ENCODE data around the gene TMEM54.
A peak's percentile ranks its signal among the peaks of the same experiment; 100 is the strongest.

The TMEM54 gene

DNA sequence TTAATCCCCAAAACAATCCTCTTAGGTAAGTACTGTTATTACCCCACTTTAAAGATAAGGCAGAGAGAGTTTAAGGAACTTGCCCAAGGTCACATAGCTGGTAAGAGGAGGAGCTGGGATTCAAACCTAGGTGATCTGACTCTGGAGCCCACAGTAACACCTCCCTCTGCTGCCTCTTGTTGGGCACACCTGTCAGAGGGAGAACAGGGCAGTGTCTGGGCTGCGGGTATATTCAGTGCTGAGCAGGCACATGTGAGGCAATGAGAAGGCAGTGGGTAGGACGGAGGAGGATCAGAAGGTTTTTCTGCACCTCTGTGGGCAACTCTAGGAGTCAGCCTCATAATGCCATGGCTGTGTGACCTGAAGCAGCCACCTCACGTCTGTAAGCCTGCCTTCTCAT lies 13.1 kb downstream of the TMEM54 start:
- DNase-seq (ENCODE audit: extremely low spot score), result no peak
- TF ChIP-seq SP1 (IDR thresholded peaks at IDR 0.05) (no peak), ELF4 (IDR thresholded peaks at IDR 0.05) (no peak), ZNF384 (IDR thresholded peaks at IDR 0.05) (no peak), CTBP1 (IDR thresholded peaks at IDR 0.05; ENCODE audit: borderline replicate concordance) (no peak), FOXK2 (IDR thresholded peaks at IDR 0.05) (no peak), FOXA1 (IDR thresholded peaks at IDR 0.05) (no peak), SUZ12 (IDR thresholded peaks at IDR 0.05) (no peak), L3MBTL2 (conservative IDR thresholded peaks at IDR 0.05) (no peak), BHLHE40 (IDR thresholded peaks at IDR 0.05; ENCODE audit: borderline replicate concordance) (no peak), NFRKB (IDR thresholded peaks at IDR 0.05) (no peak), FOXM1 (IDR thresholded peaks at IDR 0.05; ENCODE audit: borderline replicate concordance) (no peak)
- ChIA-PET POLR2A (no interaction called here), CTCF (no interaction called here)

DNA sequence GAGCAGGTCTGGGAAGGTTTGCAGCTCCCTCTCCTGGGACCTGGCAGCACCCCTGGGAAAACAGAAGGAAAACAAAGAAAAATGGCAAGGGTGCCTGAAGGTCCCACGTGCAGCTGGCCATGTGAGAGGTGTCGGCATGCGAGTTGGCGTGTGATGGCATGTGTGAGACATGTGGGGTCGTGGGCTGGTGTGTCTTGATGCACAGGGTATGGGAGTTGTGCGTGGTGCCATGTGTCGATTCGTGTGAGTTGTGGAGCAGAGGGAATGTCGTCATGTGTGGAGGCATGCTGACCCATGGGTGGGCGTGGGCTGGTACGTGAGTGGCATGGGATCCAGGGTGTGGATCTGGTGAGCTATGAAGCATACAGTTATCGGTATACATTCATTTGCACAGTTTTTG lies 13.6 kb downstream of the TMEM54 start:
- ChIA-PET POLR2A (no interaction called here), CTCF (interaction anchor here (1.1 kb wide), 1 partner anchor 109 kb away, joined by 3 read pairs; no protein-coding TSS in a partner anchor)
- DNase-seq (ENCODE audit: extremely low spot score), result no peak
- no peak for TF ChIP-seq NFRKB (IDR thresholded peaks at IDR 0.05)
- no peak for TF ChIP-seq CTBP1 (IDR thresholded peaks at IDR 0.05; ENCODE audit: borderline replicate concordance)

DNA sequence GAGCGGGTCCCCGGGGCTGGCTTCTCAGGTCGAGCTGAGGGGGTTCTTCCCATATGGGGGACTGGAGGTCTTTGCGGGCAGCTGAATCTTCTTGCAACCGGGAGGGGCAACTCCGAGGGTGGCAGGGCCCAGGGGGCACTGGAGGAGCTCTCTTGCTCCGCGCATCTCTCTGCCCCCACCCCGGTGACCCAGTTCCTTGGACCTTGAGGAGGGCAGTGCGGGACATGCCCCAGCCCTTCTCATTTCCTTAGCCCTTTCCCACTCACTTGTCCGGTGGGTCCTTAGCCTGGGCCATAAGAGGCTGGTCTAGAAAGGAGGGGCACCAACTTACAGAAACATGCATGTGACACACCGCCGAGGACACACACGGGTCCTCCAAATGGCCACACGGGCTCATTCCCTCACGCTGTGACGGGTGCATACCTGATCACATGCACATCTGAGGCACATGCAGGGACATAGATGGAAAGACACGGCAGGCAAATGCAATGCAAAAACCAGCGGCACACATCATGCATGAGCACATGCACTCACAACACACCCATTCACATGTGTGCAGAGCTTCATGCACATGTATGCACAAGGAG lies 14.3 kb downstream of the TMEM54 start:
- POLR2A ChIA-PET, result no interaction called here
- no peak for DNase-seq (ENCODE audit: extremely low spot score)
- CTCF ChIA-PET, result interaction anchor here (0.5 to 1.1 kb wide), 9 partner anchors 8 to 306 kb away, joined by 3 to 6 read pairs (median 3); partner anchors contain the start of gene RNF19B
- no peak for TF ChIP-seq CTBP1 (IDR thresholded peaks at IDR 0.05; ENCODE audit: borderline replicate concordance)
- TF ChIP-seq FOXM1 (IDR thresholded peaks at IDR 0.05; ENCODE audit: borderline replicate concordance), result no peak
- no peak for TF ChIP-seq SUZ12 (IDR thresholded peaks at IDR 0.05)
- no peak for TF ChIP-seq LEF1 (IDR thresholded peaks at IDR 0.05; ENCODE audit: borderline replicate concordance)
- no peak for TF ChIP-seq L3MBTL2 (conservative IDR thresholded peaks at IDR 0.05)
- no peak for TF ChIP-seq HDGF (IDR thresholded peaks at IDR 0.05; ENCODE audit: borderline replicate concordance)
- no peak for TF ChIP-seq NFRKB (IDR thresholded peaks at IDR 0.05)
- TF ChIP-seq ARNT (IDR thresholded peaks at IDR 0.05), result no peak
- TF ChIP-seq FOXK2 (IDR thresholded peaks at IDR 0.05), result no peak
- TF ChIP-seq BHLHE40 (IDR thresholded peaks at IDR 0.05; ENCODE audit: borderline replicate concordance), result no peak
- no peak for TF ChIP-seq SP1 (IDR thresholded peaks at IDR 0.05)
- TF ChIP-seq ELF4 (IDR thresholded peaks at IDR 0.05), result no peak
- no peak for TF ChIP-seq FOXA1 (IDR thresholded peaks at IDR 0.05)
- TF ChIP-seq, protein P1, sequence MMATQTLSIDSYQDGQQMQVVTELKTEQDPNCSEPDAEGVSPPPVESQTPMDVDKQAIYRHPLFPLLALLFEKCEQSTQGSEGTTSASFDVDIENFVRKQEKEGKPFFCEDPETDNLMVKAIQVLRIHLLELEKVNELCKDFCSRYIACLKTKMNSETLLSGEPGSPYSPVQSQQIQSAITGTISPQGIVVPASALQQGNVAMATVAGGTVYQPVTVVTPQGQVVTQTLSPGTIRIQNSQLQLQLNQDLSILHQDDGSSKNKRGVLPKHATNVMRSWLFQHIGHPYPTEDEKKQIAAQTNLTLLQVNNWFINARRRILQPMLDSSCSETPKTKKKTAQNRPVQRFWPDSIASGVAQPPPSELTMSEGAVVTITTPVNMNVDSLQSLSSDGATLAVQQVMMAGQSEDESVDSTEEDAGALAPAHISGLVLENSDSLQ (IDR thresholded peaks at IDR 0.05), result no peak

DNA sequence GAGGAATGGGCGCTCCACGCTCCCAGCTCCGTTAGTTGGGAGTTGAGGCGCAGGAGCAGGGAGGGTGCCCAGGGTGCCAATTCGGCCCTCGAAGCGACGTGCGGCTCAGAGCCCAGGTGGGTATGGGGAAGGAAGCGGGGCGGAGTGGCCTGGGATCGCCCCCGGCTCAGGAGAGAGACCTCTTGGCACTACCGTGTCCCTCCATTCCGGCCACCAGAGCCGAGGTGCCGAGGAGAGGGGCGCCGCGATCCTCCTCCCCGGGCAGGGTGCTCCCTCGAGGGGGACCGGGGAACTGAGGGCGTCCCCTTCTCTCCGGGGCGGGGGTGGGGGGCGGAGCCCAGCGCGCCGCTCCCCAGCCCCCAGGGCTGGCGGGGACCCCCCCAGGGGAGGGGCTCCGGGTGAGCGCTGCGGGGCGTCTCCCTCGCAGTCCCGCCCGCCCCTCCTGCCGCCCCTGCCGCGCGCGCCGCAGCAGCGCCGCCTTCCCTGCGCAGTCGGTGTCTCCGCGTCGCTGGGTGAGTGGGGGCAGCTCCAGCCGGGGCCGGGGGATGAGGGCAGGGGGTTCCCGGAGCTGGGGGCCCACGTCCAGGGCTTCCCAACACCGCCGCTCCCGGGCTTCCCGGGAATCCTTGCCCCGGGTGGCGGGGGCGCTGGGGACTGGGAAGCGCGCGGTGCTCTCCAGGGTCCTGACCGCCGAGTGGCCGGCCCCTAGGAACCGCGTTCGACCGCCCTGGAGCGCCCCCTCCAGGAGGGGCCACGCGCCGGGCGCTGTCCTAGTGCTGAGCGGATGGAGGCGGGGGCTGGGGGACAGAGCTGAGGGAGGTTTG lies 15.0 kb downstream of the TMEM54 start, which contains the start of gene HPCA:
TSS of gene HPCA (plus strand) at position 488 of the 824 bp plus-strand sequence. CDS start 2,408 bp downstream, outside the sequence.
- ChIA-PET CTCF (interaction anchor here (0.5 to 1.1 kb wide), 10 partner anchors 7 to 306 kb away, joined by 3 to 6 read pairs (median 3); partner anchors contain the start of gene RNF19B), POLR2A (no interaction called here)
- no peak for TF ChIP-seq FOXA1 (IDR thresholded peaks at IDR 0.05)
- TF ChIP-seq ARNT (IDR thresholded peaks at IDR 0.05), result no peak
- TF ChIP-seq LEF1 (IDR thresholded peaks at IDR 0.05; ENCODE audit: borderline replicate concordance), result no peak
- TF ChIP-seq TARDBP (IDR thresholded peaks at IDR 0.05), result 0 out of 2 replicates have a peak, but pooled peaks have one; percentile 48
- no peak for TF ChIP-seq BHLHE40 (IDR thresholded peaks at IDR 0.05; ENCODE audit: borderline replicate concordance)
- peak; percentile 96 for DNase-seq (ENCODE audit: extremely low spot score)

DNA sequence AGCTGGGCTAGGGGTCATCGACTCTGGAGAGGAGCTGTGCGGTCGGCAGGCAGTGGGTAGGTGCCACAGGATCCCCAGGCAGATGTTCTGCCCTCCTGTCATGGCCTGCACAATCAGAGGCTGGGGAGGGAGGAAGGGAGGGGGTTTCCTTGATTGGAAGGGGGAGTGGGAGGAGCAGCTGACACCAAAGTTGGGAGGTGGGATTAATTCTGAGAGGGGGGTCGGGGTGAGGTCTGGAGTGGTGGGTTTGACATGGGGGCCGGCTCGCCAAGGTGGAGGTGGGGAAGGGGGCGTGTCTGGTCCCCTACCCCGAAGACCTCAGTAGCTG lies 15.5 kb downstream of the TMEM54 start:
- ChIA-PET POLR2A (no interaction called here), CTCF (interaction anchor here (0.5 to 0.6 kb wide), 2 partner anchors 119 to 253 kb away, joined by 3 read pairs; no protein-coding TSS in a partner anchor)
- DNase-seq (ENCODE audit: extremely low spot score), result no peak
- TF ChIP-seq SP1 (IDR thresholded peaks at IDR 0.05) (no peak), BHLHE40 (IDR thresholded peaks at IDR 0.05; ENCODE audit: borderline replicate concordance) (no peak), ZNF384 (IDR thresholded peaks at IDR 0.05) (no peak), NFRKB (IDR thresholded peaks at IDR 0.05) (no peak), CTBP1 (IDR thresholded peaks at IDR 0.05; ENCODE audit: borderline replicate concordance) (no peak), HDGF (IDR thresholded peaks at IDR 0.05; ENCODE audit: borderline replicate concordance) (no peak), LEF1 (IDR thresholded peaks at IDR 0.05; ENCODE audit: borderline replicate concordance) (no peak), FOXK2 (IDR thresholded peaks at IDR 0.05) (no peak)

DNA sequence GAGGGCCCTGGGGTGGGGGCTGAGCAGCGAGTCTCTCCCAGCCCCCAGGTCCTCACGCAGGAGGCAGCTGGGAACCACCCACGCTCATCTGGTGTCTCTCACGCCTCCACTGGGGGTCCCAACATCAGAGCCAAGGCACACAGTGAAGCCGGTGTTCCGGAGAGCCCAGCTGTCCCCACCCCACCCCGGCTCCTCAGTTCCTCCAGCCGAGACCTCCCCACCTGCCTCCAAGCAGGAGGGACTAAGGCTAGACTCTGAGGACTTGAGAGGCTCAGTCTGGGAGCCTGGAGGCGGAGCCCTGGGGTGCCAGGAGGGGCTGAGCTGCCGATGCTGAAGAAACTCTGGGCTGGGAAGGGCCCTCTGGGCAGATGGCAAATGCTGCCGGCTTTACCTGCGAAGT lies 16.5 kb downstream of the TMEM54 start:
- TF ChIP-seq FOXM1 (IDR thresholded peaks at IDR 0.05; ENCODE audit: borderline replicate concordance) (no peak), L3MBTL2 (conservative IDR thresholded peaks at IDR 0.05) (no peak), ARNT (IDR thresholded peaks at IDR 0.05) (no peak), BHLHE40 (IDR thresholded peaks at IDR 0.05; ENCODE audit: borderline replicate concordance) (no peak), FOXK2 (IDR thresholded peaks at IDR 0.05) (no peak)
- ChIA-PET POLR2A (no interaction called here), CTCF (no interaction called here)
- DNase-seq (ENCODE audit: extremely low spot score), result no peak

DNA sequence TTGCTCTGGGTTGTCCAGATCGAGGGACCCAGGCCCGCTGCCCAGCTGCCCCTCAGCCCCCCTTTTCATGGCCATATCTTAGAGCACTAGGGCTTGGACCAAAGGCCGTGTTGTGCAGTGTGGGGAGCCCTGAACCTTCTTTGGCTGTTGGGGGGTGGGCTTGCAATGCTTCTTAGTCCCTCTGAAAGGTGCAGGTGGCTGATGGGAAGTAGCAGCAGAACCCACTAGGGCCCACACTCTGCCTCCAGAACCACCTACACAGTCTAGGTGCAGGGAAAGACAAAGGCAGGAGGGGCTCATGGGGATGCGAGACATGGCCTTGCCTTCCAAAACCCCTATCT lies 17.2 kb downstream of the TMEM54 start:
- CTCF ChIA-PET, result no interaction called here
- POLR2A ChIA-PET, result no interaction called here
- no peak for TF ChIP-seq ARNT (IDR thresholded peaks at IDR 0.05)
- no peak for TF ChIP-seq FOXK2 (IDR thresholded peaks at IDR 0.05)
- TF ChIP-seq L3MBTL2 (conservative IDR thresholded peaks at IDR 0.05), result no peak
- no peak for TF ChIP-seq CTBP1 (IDR thresholded peaks at IDR 0.05; ENCODE audit: borderline replicate concordance)
- TF ChIP-seq FOXA1 (IDR thresholded peaks at IDR 0.05), result no peak
- no peak for TF ChIP-seq ELF4 (IDR thresholded peaks at IDR 0.05)
- TF ChIP-seq TARDBP (IDR thresholded peaks at IDR 0.05), result no peak
- no peak for TF ChIP-seq HDGF (IDR thresholded peaks at IDR 0.05; ENCODE audit: borderline replicate concordance)
- no peak for TF ChIP-seq BHLHE40 (IDR thresholded peaks at IDR 0.05; ENCODE audit: borderline replicate concordance)
- TF ChIP-seq ZNF384 (IDR thresholded peaks at IDR 0.05), result no peak
- TF ChIP-seq, protein P1 (IDR thresholded peaks at IDR 0.05), result no peak
- no peak for TF ChIP-seq FOXM1 (IDR thresholded peaks at IDR 0.05; ENCODE audit: borderline replicate concordance)
- TF ChIP-seq SUZ12 (IDR thresholded peaks at IDR 0.05), result no peak
- no peak for TF ChIP-seq LEF1 (IDR thresholded peaks at IDR 0.05; ENCODE audit: borderline replicate concordance)
- TF ChIP-seq SP1 (IDR thresholded peaks at IDR 0.05), result no peak
- no peak for TF ChIP-seq NFRKB (IDR thresholded peaks at IDR 0.05)

More for the DNA sequence above, 17.2 kb downstream of the TMEM54 start:
- DNase-seq (ENCODE audit: extremely low spot score), result no peak
